Left colon (tissue), 2 donors: ENCODE data around the gene EPHX1. TPM values are rescaled to one million over a fixed set of nuclear protein-coding genes. Genes with fewer than 3 reads are reported as not detected.

ENCODE experiments used
- ATAC-seq: fragments of 200-7000 bp; cut with Tn5 transposase; one replicate; pipeline ENCODE4 v1.9.1; 2020; ENCODE audit warnings: mild to moderate bottlenecking, moderate library complexity
- DNase-seq, 2 donors: peaks; one replicate each; pipeline ENCODE4 v3.0.0-alpha.2; 2020
- intact Hi-C, 2 donors: fragments of 100-400 bp; cut with DNase I in 1 of 2; cut with micrococcal nuclease in 1 of 2; formaldehyde crosslinking; loops; one replicate each; pipeline versions ENCODE4 v1.11.2 to v1.14.0; 2022; cut with DNase I, micrococcal nuclease
- total RNA-seq, 2 donors: library from RNA; stranded (reverse); fragmentation: NEBNext Ultra II Directional; extraction: Animal tissue kit (Norgen Biotek cat#: 25700); gene quantifications; one replicate each; pipeline ENCODE4 v1.2.1, GENCODE V29; 2021
- donor health status: DM: no; HTN: no; CAD: no.
- donor health status: DM: yes; HTN: yes; CAD: no.

EPHX1 gene
- total RNA-seq, 2 donors from 2014 or later = 59.3 to 67.3 TPM

DNA sequence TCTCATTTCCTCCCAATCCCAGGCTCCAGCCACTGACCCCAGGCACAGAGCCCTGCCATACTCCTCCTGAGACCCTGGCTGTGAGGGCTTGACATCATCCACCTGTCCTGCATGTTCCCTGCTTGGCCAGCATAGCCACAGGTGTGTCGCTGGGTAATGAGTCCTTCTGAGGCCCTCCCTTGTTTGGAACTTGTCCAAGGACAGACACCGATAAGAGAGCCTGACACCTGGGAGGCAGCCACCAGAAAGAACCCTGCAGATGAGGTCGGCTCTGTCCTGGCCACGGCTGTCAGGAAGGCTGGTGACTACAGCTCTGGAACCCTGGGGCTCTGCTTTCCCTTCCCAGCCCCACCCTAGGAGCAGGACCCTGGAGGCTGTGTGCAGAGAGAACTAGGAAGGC is 37.7 kb downstream of the EPHX1 start:
- DNase-seq (peak; percentile 63 to 85), ATAC-seq (peak; percentile 77)
- intact Hi-C loops = loop anchor here in 1 of 2 donors (10.0 kb wide), 1 partner anchor 73 kb away; the partner anchor contains the start of gene SRP9

DNA sequence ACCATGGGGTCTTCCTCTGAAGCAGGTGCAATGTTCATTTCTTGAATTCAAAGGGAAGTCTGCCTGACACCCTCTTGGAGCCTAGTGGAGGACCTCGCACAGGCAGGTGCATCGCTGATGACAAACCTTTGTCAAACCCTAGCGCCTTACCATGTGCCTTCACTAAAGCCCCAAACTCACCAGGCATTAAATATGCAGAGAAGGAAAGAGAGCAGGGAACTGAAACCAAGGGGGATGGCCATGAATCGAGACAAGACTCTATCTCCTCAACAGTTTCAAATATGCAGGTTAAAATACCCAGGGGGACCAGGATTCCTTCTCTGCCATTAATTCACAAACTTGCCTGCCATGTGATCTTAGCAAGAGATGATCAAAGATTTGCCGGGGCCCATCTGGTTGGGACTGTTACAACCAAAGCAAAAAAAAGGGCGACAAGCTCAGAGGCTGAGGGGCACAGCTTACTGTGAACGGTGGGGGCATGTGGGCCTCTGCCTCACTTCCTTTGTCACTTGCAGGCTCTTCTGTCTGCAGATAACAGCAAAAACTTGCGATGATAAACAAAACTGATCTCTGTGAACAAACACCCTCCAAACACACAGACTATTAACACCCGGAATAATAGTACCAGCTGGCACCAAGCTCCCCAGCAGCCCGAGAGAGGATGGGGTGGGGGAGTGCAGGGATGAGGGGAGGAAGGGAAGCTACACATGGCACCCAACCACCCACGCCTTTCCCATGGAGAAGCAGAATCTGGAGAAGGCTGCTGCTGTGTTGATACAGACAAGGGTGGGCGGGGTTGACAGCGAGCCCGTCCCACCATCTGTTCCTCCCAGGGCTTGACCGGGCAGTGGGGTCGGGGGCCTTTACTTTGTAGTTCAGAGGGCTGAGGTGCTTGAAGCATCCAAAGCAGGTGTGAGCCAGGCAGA is 38.4 kb downstream of the EPHX1 start:
- intact Hi-C loops = loop anchor here in 1 of 2 donors (10.0 kb wide), 1 partner anchor 73 kb away; the partner anchor contains the start of gene SRP9

DNA sequence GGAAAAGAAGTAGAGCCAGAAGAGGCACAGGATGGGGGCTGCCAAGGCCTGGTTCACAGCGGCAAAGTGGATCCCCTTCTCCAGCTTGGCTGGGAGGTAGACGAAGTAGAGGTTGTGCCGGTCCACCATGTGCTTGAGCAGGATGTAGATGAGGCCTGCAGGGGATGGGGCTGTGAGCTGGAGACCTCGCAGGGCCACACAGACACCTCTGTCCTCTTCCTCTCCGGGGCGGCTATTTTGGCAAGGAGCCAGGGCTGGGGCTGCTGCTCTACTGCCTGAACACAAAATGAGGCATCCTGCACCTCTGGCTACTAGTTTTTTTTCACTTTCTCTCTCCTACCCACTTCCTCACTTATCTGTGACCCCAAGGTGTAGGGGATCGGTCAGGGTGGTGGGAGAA is 40.0 kb downstream of the EPHX1 start:
- intact Hi-C loops = loop anchor here in 1 of 2 donors (10.0 kb wide), 1 partner anchor 75 kb away; the partner anchor contains the start of gene SRP9
- DNase-seq (peak in 1 of 2 donors; percentile 57), ATAC-seq (no peak)

More for the DNA sequence above, 38.4 kb downstream of the EPHX1 start:
- ATAC-seq (peak; percentile 15), DNase-seq (peak in 1 of 2 donors; percentile 28)

DNA sequence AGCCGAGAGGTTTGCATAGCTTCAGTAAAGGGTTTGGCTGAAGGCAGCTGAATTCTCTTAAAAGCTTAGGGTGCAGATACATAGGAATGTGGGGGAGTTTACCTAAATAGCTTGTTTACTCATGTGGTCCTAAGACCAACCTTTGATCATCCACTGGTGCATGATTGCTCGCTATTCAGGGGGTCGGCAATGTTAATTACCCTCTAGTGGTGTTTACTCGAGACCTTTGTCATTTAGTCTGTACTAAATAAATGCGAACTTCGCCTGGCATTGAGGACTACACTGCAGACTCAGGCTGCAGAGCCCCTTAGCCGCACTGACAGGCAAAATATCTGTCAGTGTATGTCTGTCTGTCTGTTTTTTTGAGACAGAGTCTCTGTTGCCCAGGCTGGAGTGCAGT is 40.4 kb downstream of the EPHX1 start:
- DNase-seq (no peak), ATAC-seq (no peak)
- intact Hi-C loops = no loop called here

DNA sequence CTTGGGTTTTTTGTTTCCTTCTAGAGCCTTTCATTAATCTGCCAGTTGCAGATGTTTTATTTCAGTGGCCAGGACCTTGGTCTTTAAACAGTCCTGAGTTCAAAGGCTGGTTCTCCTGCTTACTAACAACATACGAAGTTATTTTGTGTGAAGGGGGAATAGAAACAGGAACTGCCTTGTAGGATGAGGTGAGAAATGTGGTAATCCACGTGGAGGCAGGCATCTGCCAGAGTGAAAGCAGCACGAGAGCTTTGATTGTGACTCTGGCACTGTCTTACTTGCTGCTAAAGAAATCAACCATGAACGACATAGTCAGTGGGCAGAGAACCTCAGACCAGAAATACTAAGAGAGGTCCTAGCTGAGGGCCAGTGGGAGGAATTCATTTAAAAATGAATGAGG is 41.9 kb downstream of the EPHX1 start:
- no peak for DNase-seq
- intact Hi-C loops = no loop called here
- ATAC-seq = no peak

DNA sequence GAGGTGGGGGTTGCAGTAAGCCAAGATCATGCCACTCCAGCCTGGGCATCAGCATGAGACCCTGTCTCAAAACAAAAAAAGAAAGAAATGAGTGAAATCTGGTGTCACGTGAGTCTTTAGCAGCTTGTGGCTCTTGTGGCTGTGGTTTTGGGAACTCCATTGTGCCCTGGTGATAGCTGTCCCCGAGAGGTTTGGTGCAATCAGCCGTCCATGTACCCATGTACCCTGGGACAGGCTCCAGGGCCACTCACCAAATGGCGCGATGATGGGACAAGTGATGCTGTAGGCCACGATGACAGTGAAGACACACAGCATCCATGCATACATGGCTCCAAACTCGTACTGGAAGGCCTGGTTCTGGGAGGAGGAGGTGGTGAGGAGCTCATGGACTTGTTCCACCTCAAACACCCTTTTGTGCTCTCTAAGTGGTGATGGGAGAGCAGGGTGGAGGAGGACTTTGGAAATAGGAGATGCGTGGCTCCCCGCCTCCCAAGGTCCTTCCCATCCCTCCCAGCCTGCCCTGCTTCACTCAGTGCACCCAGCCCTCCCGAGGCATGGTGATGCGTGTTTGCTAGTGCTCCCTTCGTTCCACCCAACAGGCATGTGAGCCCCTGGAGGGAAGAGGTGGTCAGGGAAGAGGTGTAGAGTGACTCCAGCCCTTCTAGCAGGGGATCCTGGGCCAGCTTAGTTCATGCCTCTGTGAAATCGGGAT is 42.6 kb downstream of the EPHX1 start:
- intact Hi-C loops = no loop called here
- DNase-seq (no peak), ATAC-seq (no peak)

DNA sequence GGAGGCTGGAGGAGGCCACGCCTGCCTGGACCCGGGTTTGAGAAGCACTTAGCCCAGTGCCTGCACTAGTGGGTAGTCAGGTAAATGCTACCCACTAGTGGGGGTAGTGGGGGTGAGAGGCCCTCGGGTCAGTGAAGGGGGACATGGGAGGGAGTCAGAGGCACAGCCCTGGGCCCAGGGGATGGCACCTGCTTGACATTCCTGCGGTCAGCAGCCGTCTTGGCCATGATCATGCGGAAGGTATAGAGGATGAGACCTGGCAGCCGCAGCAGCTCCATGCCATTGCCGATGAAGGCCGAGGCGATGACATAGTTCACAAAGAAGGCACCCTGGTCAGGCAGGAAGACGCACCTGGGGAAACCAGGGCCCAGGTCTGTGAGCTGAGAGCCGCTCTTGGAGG is 43.5 kb downstream of the EPHX1 start:
- no peak for DNase-seq
- intact Hi-C loops = no loop called here
- ATAC-seq = no peak

DNA sequence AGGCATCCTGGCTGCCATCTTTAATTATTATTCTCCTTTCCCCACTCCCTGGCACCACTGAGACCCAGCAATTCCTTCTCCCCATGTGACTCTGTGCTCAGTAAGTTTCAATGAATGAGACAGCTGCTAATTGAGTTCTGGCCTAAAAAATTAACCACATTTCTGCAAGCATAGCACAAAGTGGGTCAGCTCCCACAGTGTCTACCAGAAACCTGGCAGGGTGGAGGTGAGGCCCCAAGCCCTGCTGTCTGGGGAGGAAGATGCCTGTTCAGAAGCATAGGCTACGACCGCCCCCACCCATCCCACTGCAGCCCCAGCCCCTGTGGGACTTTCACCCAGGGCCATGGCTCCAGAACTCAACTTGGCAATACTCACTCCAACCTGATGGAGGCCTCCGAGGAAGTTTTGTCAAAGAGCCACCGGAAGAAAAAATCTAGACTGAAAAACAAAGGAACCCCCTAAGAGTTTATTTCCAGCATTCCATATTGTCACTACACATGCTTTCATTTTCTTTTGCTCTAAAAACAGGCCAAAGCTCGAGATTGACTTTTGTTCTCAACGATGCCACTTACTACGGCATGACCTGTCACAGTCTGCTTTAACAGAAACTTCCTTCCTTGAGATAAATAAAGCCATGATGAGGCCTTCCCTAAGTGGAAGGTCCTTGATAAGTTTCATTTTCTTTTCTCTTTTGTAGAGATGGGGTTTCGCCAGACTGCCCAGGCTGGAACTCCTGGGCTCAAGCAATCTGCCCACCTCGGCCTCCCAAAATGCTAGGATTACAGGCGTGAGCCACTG is 45.8 kb downstream of the EPHX1 start:
- intact Hi-C loops = no loop called here
- no peak for ATAC-seq
- no peak for DNase-seq

DNA sequence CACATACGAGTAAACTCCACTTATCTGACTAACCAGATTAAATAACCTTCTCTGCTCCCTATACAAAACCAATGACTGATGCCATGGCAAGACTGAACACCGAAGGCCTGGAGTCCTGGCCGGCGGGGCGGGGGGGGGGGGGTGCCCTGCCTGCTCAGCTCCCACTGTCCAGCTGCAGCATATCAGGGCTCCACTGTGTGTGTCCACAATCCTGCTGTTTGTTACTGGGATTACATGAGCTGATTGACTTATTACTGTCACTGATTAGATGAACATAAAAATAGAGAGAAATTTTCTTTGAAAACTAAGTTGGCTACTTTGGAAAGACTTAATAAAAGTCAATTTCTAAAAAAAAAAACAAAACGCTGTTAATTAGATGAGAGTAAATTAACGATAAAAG is 47.3 kb downstream of the EPHX1 start:
- DNase-seq (no peak), ATAC-seq (no peak)
- intact Hi-C loops = no loop called here

DNA sequence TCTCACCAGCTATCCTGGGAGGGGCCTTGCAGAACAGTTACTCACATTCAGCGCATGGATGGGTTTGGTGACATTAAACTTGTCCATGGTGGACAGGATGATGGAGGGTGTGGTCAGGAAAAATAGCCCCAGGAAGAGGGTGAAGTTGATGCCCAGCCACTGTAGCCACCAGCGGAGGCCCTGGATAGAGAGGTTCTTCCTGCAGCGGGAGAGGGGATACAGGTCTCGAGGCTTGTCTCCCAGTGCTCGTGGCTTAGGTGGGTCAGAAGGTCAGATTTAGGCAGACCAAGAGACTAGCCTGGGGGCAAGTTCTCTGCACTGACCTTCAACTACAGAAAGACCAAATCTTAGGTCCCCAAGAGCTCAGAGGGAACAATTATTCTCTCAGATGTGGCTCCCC is 49.2 kb downstream of the EPHX1 start:
- DNase-seq (no peak), ATAC-seq (no peak)

DNA sequence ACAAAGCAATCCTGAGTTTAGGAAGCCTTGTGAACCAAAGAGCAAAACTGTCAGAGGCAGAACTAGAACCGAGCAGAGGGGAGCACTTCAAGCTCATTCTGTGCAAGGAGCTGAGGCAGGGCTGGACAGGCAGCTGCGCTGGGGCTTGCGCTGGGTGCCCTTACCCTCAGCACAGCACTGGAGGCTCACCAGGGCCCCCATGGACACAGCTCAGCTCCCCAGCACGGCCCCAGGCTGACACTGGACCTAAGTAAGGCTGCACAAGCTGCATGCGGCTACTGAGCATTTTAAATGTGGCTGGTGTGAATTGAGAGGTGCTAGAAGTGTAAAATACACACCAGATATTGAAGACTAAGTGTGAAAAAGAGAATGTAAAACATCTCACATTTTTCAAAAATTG is 50.2 kb downstream of the EPHX1 start:
- ATAC-seq = no peak
- intact Hi-C loops = no loop called here
- no peak for DNase-seq

More for the DNA sequence above, 49.2 kb downstream of the EPHX1 start:
- intact Hi-C loops = no loop called here

DNA sequence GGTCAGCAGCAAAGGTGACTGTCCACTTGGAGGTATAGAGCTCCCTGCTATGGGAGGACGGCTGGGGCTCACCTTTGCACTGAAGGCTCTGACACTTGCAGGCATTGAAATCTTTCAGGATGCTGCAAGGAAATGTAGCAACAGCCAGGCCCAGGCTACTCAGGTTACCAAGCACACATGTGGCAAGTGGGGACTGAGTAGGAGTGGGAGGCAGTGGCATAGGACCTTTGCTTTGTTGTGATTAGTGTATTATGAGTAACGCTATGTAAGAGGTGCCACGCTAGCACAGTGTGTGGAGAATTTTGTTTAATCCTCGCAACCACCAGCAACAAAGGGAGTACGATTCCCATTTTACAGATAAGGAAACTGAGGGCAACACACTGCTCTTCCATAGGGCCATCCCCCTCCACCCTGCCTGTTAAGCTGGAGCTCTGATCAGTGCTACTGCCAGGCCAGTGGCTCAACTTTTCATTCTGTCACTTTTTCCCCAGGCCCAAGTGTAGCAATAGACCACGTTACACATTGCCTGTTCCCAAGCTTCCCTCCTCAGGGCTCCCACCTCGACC is 51.0 kb downstream of the EPHX1 start:
- intact Hi-C loops = no loop called here
- ATAC-seq = no peak
- no peak for DNase-seq

DNA sequence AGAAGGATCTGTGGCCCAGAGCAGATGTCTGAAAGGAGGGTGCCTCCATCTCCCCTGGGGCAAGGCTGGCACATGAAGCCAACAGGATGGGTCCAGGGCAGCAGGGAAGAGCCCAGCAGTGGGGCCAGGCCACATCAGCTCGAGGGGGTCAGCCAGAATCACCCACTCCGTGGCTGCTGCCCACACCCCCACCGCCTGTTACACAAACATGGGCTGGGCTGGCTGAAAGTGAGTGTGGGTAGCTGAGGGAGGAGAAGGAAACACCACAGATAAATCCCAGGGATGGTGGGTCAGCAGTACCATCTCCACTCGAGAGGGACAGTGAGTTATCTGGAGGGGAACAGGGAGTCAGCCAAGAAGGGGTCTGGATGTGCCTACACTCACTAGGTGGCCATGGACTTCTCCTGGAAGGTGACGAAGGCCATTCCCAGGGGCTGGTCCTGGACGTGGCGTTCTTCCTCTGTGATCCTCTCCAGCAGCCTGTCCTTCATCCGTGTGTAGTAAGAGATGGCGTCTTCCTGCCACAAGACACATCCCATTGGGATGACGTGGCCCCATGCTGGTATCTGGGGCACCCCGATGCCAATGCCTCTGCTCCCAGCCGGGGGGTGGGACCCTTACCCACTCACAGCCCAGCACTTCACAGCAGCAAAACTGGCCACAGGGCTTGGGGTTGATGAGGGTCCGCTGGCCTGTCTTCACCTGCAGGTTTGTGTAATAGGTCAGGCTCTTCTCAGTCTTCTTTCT is 52.1 kb downstream of the EPHX1 start:
- DNase-seq = no peak
- no peak for ATAC-seq
- intact Hi-C loops = no loop called here

DNA sequence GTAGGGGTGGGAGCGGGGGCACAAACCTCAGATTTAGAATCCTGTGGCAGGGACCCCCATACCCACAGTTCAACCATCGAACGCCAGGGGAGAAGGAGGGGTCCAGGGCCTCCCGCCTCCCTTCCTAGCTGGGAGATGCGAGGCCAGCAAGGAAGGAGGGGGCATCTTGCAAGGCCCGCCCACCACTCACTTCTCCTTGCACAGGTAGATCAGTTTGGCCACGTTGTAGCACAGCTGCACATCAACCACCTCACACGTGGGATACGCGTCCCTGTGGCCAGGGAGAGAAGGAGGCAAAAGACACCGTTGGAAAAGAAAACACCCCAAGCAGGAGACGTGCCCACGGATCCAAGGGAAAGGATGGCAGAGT is 52.6 kb downstream of the EPHX1 start:
- DNase-seq (no peak), ATAC-seq (no peak)
- intact Hi-C loops = no loop called here

DNA sequence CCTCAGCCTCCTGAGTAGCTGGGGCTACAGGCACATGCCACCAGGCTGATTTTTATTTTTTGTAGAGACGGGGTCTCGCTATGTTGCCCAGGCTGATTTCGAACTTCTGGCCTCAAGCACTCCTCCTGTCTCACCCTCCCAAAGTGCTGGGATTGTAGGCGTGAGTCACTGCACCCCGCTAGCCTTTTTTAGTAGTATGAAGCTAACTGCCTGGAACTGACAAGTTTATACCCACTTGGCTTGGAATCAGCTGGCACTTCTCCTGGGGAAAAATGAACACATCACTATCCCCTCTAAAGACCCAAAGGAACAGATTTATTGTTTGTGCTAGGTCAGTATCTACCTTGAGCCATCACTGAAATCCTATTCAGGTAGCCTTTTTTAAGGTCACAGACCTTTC is 53.2 kb downstream of the EPHX1 start:
- ATAC-seq = no peak
- no peak for DNase-seq
- intact Hi-C loops = no loop called here

DNA sequence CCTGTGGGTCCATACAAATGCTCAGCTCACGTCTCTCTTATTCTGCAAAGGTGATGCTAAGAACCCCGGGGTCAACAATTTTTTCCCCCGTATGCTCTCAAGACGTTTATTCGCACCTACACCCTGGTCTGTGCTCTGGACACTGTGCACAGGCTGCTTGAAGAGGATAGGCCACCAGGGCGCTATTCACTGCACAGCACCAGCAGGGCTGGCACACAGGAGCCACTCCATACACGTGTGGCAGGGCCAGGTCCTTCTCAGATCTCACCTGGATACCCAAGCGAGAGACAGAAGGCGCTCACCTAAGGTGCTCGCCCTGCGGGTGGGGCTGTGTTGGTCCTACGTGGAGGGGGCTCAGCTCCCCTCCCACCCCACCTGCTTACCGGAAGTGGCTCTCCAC is 55.6 kb downstream of the EPHX1 start:
- ATAC-seq (peak; percentile 23), DNase-seq (no peak)
- intact Hi-C loops = no loop called here

DNA sequence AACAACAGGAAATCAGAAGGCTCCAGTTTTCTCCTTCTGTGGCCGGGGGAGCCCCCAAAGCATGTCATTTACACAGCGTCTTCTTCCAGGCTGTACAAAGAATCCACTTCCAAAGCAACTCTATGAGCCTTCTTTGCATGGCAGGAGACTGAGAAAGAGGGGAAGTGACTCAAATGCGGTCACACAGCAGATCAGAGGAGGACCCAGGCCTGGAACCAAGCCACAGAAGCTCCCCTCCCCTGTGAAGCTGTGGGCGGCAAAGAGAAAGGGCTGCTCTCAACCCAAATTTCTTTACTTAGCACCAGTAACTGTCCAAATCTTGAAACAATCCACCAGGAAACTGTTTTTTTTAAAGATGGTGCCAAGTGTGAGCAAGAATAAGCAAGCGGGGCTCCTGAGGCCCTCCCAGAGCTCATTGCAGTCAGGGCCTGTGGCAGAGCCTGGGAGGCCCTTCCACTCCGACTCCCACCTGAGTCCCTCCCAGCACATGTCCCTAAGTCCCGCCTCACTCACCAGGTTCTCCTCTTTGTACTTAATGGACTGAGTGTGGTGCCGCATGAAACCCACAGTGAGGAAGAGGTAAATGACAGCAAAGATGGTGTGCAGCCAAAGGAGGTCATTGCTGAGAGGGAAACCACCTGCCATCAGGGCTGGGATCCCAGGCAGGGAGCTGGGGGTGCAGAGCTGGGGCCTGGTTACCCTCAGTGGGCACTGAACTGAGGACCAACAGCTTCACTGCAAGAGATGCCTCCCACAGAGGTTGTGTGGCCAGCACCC is 56.3 kb downstream of the EPHX1 start:
- intact Hi-C loops = no loop called here
- DNase-seq (no peak), ATAC-seq (no peak)

DNA sequence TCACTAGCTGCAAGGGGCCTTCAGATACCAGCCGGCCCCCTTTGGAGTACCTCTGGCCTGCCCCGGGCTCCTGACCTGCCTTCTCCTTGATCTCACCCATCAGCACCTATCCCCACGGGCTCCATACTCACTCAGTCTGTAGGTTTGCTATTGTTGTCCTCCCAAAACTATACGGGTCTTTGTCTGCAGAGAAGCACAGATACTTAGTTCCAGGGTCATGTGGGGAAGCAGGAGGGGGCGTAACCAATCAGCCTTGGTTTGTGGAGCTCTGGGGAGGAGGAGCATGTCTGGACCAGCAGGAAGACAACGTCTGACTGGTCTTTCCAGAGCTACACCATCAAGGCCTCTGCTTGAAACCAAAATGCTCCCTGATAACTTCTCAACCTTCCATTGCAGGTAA is 57.1 kb downstream of the EPHX1 start:
- intact Hi-C loops = no loop called here
- ATAC-seq = no peak
- no peak for DNase-seq
